Brain (organoid and tissue), 1 donor: Measurements from ENCODE around the gene ANGEL1. TPM values are rescaled to one million over a fixed set of nuclear protein-coding genes. Genes with fewer than 3 reads are reported as not detected.

Experiments used
- polyA plus RNA-seq: library from polyadenylated mRNA; stranded (reverse); fragments of 350-450 nt; fragmentation: Illumina TruSeq; extraction: RNeasy Lipid Tissue Mini Kit (QIAGEN cat#74804); gene quantifications from one replicate; pipeline ENCODE4 v1.2.3, GENCODE V29; 2015; ENCODE audit warnings: low read depth, low replicate concordance; ENCODE audit not compliant: insufficient read depth

The ANGEL1 gene
- polyA plus RNA-seq, 1 donor from 2014 or later: 19.3 TPM

Other genes with a start within 250 kb of the ANGEL1 start
- gene VASH1, start 51.4 kb downstream of the ANGEL1 start, polyA plus RNA-seq: 42.7 TPM
- not detected for gene LRRC74A, start 13.5 kb upstream of the ANGEL1 start, polyA plus RNA-seq
- 49.8 TPM for gene IRF2BPL, start 215.8 kb upstream of the ANGEL1 start, polyA plus RNA-seq